HG03039 (cell line): ENCODE results near the gene HEMK1.
A peak's percentile ranks its signal among the peaks of the same experiment; 100 is the strongest.

Source experiments
- ATAC-seq: cut with Tn5 transposase; IDR thresholded peaks from one replicate; pipeline ENCODE4 v1.9.1; 2021; ENCODE audit warnings: mild to moderate bottlenecking, moderate library complexity; ENCODE audit not compliant: unreplicated experiment

HEMK1 gene

GRCh38 chr3:50612970-50613846 is 43.9 kb downstream of the HEMK1 start:
- ATAC-seq = no peak

- no peak for ATAC-seq
These were observed 45.9 kb downstream of the HEMK1 start for GRCh38 chr3:50615190-50615589.

GRCh38 chr3:50616003-50616769 is 46.9 kb downstream of the HEMK1 start:
- ATAC-seq = no peak

- ATAC-seq = peak; percentile 65
These were observed 47.4 kb downstream of the HEMK1 start for GRCh38 chr3:50616770-50617095.

GRCh38 chr3:50617096-50617791 is 47.9 kb downstream of the HEMK1 start, which contains the start of gene MAPKAPK3:
Gene MAPKAPK3 (plus strand): TSS chr3:50617151. CDS start chr3:50617566, 415 bp downstream.
- peak; percentile 12 for ATAC-seq

GRCh38 chr3:50617911-50618481 is 48.7 kb downstream of the HEMK1 start:
- no peak for ATAC-seq

- no peak for ATAC-seq
These were observed 51.1 kb downstream of the HEMK1 start for GRCh38 chr3:50620420-50620819.

GRCh38 chr3:50620820-50621219 is 51.5 kb downstream of the HEMK1 start:
- no peak for ATAC-seq

GRCh38 chr3:50622881-50623280 is 53.6 kb downstream of the HEMK1 start:
- ATAC-seq = no peak

- ATAC-seq = no peak
These were observed 54.6 kb downstream of the HEMK1 start for GRCh38 chr3:50623840-50624474.

- no peak for ATAC-seq
These were observed 55.3 kb downstream of the HEMK1 start for GRCh38 chr3:50624634-50625033.

- ATAC-seq = no peak
These were observed 56.2 kb downstream of the HEMK1 start for GRCh38 chr3:50625231-50626182.

- no peak for ATAC-seq
These were observed 57.1 kb downstream of the HEMK1 start for GRCh38 chr3:50626401-50626800.

- no peak for ATAC-seq
These were observed 58.2 kb downstream of the HEMK1 start for GRCh38 chr3:50627407-50628051.

- ATAC-seq = no peak
These were observed 59.3 kb downstream of the HEMK1 start for GRCh38 chr3:50628601-50629000.

- no peak for ATAC-seq
These were observed 61.1 kb downstream of the HEMK1 start for GRCh38 chr3:50630394-50630793.

GRCh38 chr3:50630877-50631276 is 61.6 kb downstream of the HEMK1 start:
- no peak for ATAC-seq

GRCh38 chr3:50632450-50632849 is 63.1 kb downstream of the HEMK1 start:
- ATAC-seq = no peak

- no peak for ATAC-seq
These were observed 64.0 kb downstream of the HEMK1 start for GRCh38 chr3:50633230-50633790.
